ENCODE measurements around the gene SH3PXD2A.
A peak's percentile ranks its signal among the peaks of the same experiment; 100 is the strongest.

SH3PXD2A gene

GRCh38 chr10:103698266-103698665, 157.1 kb downstream of the SH3PXD2A start:
- DNase-seq = no peak

GRCh38 chr10:103697787-103698186, 157.6 kb downstream of the SH3PXD2A start:
- DNase-seq = no peak

GRCh38 chr10:103696411-103697145, 158.8 kb downstream of the SH3PXD2A start:
- DNase-seq = no peak

GRCh38 chr10:103696094-103696410, 159.3 kb downstream of the SH3PXD2A start:
- DNase-seq = no peak

- DNase-seq = no peak
These were observed 159.8 kb downstream of the SH3PXD2A start for GRCh38 chr10:103695584-103696005.

- DNase-seq = no peak
These were observed 161.6 kb downstream of the SH3PXD2A start for GRCh38 chr10:103693812-103694205.

GRCh38 chr10:103692952-103693811, 162.2 kb downstream of the SH3PXD2A start:
- DNase-seq = no peak

- DNase-seq = no peak
These were observed 162.9 kb downstream of the SH3PXD2A start for GRCh38 chr10:103692436-103692951.

GRCh38 chr10:103691723-103692435, 163.5 kb downstream of the SH3PXD2A start:
- DNase-seq = no peak

GRCh38 chr10:103691267-103691666, 164.1 kb downstream of the SH3PXD2A start:
- no peak for DNase-seq

- no peak for DNase-seq
These were observed 165.1 kb downstream of the SH3PXD2A start for GRCh38 chr10:103690281-103690680.

- DNase-seq = no peak
These were observed 166.9 kb downstream of the SH3PXD2A start for GRCh38 chr10:103688491-103688890.

- DNase-seq = no peak
These were observed 167.7 kb downstream of the SH3PXD2A start for GRCh38 chr10:103687718-103688117.

- no peak for DNase-seq
These were observed 168.2 kb downstream of the SH3PXD2A start for GRCh38 chr10:103687172-103687571.

GRCh38 chr10:103685880-103686669, 169.3 kb downstream of the SH3PXD2A start:
- DNase-seq = peak; percentile 15

GRCh38 chr10:103683851-103684250, 171.5 kb downstream of the SH3PXD2A start:
- DNase-seq = no peak

- DNase-seq = no peak
These were observed 172.7 kb downstream of the SH3PXD2A start for GRCh38 chr10:103682631-103683030.

- DNase-seq = no peak
These were observed 173.6 kb downstream of the SH3PXD2A start for GRCh38 chr10:103681617-103682399.

- DNase-seq = no peak
These were observed 174.5 kb downstream of the SH3PXD2A start for GRCh38 chr10:103680869-103681236.

GRCh38 chr10:103679096-103679790, 176.1 kb downstream of the SH3PXD2A start:
- DNase-seq = no peak

GRCh38 chr10:103678178-103678526, 177.2 kb downstream of the SH3PXD2A start:
- DNase-seq = no peak

All from NK-92 treated with Interleukin-12 subunit alpha and Interleukin-12 subunit beta, amount 100 ng/mL, for 24 hours (cell line).